PC-9 (cell line): ENCODE measurements around the gene TMEM214. TPM values are rescaled to one million over a fixed set of nuclear protein-coding genes. Genes with fewer than 3 reads are reported as not detected.

ENCODE experiments used
- BruUV-seq: library from RNA; stranded (reverse); fragments of 400-500 nt; replicated peaks from 2 replicates; lab custom pipeline; 2021; lab: Mats Ljungman, UMichigan
- CTCF ChIA-PET: fragments of 300-600 bp; sonication (Branson Sonifier 250); formaldehyde crosslinking; loops from one replicate; lab custom pipeline; 2022; ENCODE audit warnings: antibody characterized with exemption; lab: Charles Lee
- POLR2A ChIA-PET: fragments of 300-600 bp; sonication (Branson Sonifier 250); formaldehyde crosslinking; loops from one replicate; lab custom pipeline; 2022; ENCODE audit warnings: antibody characterized with exemption; ENCODE audit not compliant: unreplicated experiment; lab: Charles Lee
- DNase-seq, 2 experiments: peaks; one replicate each; pipeline versions ENCODE4 v3.0.0 to v3.0.0-alpha.2; 2015 to 2022; ENCODE audit warnings: mixed read lengths in 1 of 2
- H2AFZ ChIP-seq: fragments of 200-600 bp; sonication (generic); 2 replicates; pipeline ENCODE4 v1.8.1; 2017; ENCODE audit warnings: antibody characterized with exemption
- H3F3A ChIP-seq: fragments of 200-600 bp; sonication (generic); 2 replicates; pipeline ENCODE4 v1.8.1; 2017; ENCODE audit warnings: antibody characterized with exemption, mild to moderate bottlenecking, low read depth; ENCODE audit not compliant: insufficient read depth
- H3K27ac ChIP-seq: fragments of 200-600 bp; sonication (generic); 2 replicates; pipeline ENCODE4 v1.6.1; 2016; ENCODE audit warnings: mixed run types
- H3K27me3 ChIP-seq: fragments of 200-600 bp; sonication (generic); 2 replicates; pipeline ENCODE4 v1.6.1; 2016; ENCODE audit warnings: low read depth, mixed run types; ENCODE audit not compliant: insufficient read depth
- H3K36me3 ChIP-seq: fragments of 200-600 bp; sonication (generic); 2 replicates; pipeline ENCODE4 v1.6.1; 2016; ENCODE audit warnings: low read depth, mixed run types
- H3K4me1 ChIP-seq: fragments of 200-600 bp; sonication (generic); replicated peaks from 2 replicates; pipeline ENCODE4 v1.6.1; 2016; ENCODE audit warnings: mixed run types; ENCODE audit not compliant: insufficient read depth
- H3K4me2 ChIP-seq: fragments of 200-600 bp; sonication (generic); 2 replicates; pipeline ENCODE4 v1.6.1; 2017; ENCODE audit warnings: mixed run types
- H3K4me3 ChIP-seq: fragments of 200-600 bp; sonication (generic); 2 replicates; pipeline ENCODE4 v1.6.1; 2016; ENCODE audit warnings: mixed run types
- H3K79me2 ChIP-seq: fragments of 200-600 bp; sonication (generic); 2 replicates; pipeline ENCODE4 v1.6.1; 2017; ENCODE audit warnings: low read depth, mixed run types
- H3K9me2 ChIP-seq: fragments of 200-600 bp; sonication (generic); 2 replicates; pipeline ENCODE4 v1.8.1; 2017; ENCODE audit warnings: mild to moderate bottlenecking; ENCODE audit not compliant: insufficient read depth
- H3K9me3 ChIP-seq: fragments of 200-600 bp; sonication (generic); 2 replicates; pipeline ENCODE4 v1.8.1; 2016; ENCODE audit warnings: low read depth; ENCODE audit not compliant: insufficient read depth
- H4K20me1 ChIP-seq: fragments of 200-600 bp; sonication (generic); 2 replicates; pipeline ENCODE4 v1.8.1; 2017; ENCODE audit not compliant: insufficient read depth
- CTCF ChIP-seq: fragments of 200-600 bp; sonication (generic); conservative IDR thresholded peaks from 2 replicates; pipeline ENCODE4 v1.6.1; 2017; ENCODE audit warnings: mixed run types, antibody characterized with exemption, mild to moderate bottlenecking, moderate library complexity
- EZH2 ChIP-seq: fragments of 200-600 bp; sonication (generic); IDR thresholded peaks from 2 replicates; pipeline ENCODE4 v1.8.0; 2017; ENCODE audit warnings: antibody characterized with exemption, low read depth
- intact Hi-C: fragments of 100-400 bp; cut with micrococcal nuclease; formaldehyde crosslinking; loops from one replicate; pipeline ENCODE4 v1.10.0; 2022; ENCODE audit not compliant: unreplicated experiment
- total RNA-seq: library from RNA; stranded (reverse); gene quantifications from 2 replicates; pipeline ENCODE4 v1.2.3, GENCODE V29; 2021

TMEM214 gene
- total RNA-seq, 1 experiment from 2014 or later: 65.6 TPM

- Histone ChIP-seq H3K79me2 (no peaks in the 10 kb centered on the region; the same call in 1 of the 2 replicates), H2AFZ (no peak overlapping the region), H3K4me2 (no peak overlapping the region), H3F3A (peaks cover 20% of the 10 kb centered on the region; the same call in 1 of the 2 replicates), H3K36me3 (no peaks in the 10 kb centered on the region), H4K20me1 (no peaks in the 10 kb centered on the region), H3K4me1 (peaks cover 43% of the 10 kb centered on the region), H3K27ac (no peak overlapping the region), H3K4me3 (no peak overlapping the region), H3K9me3 (no peaks in the 10 kb centered on the region), H3K27me3 (no peaks in the 10 kb centered on the region), H3K9me2 (no peaks in the 10 kb centered on the region)
- no TSS peak for BruUV-seq
- intact Hi-C loops: no loop called here
- TF ChIP-seq CTCF: no peak
- POLR2A ChIA-PET: no interaction called here
- DNase-seq: no peak
- CTCF ChIA-PET: no interaction called here
These were observed 25.1 kb upstream of the TMEM214 start for GRCh38 chr2:27007416-27008374.

GRCh38 chr2:27008678-27009077 lies 24.1 kb upstream of the TMEM214 start:
- DNase-seq: no peak
- POLR2A ChIA-PET: no interaction called here
- no peaks in the 10 kb centered on the region for H3K9me3 ChIP-seq
- no peak overlapping the region for H3K27ac ChIP-seq
- no peak overlapping the region for H2AFZ ChIP-seq
- no peak overlapping the region for H3K4me3 ChIP-seq
- no peaks in the 10 kb centered on the region for H3K27me3 ChIP-seq
- no TSS peak for BruUV-seq
- H3K9me2 ChIP-seq: no peaks in the 10 kb centered on the region
- CTCF ChIA-PET: no interaction called here
- H3K79me2 ChIP-seq: no peaks in the 10 kb centered on the region; the same call in 1 of the 2 replicates
- peaks cover 20% of the 10 kb centered on the region; the same call in 1 of the 2 replicates for H3F3A ChIP-seq
- H4K20me1 ChIP-seq: no peaks in the 10 kb centered on the region
- TF ChIP-seq CTCF (no peak), EZH2 (no peak)
- no peak overlapping the region for H3K4me2 ChIP-seq
- intact Hi-C loops: no loop called here
- peaks cover 47% of the 10 kb centered on the region for H3K4me1 ChIP-seq
- H3K36me3 ChIP-seq: no peaks in the 10 kb centered on the region

- ChIA-PET CTCF (no interaction called here), POLR2A (interaction anchor here (0.6 kb wide), 1 partner anchor 43 kb away, joined by 3 read pairs; no protein-coding TSS in a partner anchor)
- Histone ChIP-seq H3K27ac (peak overlapping the region; percentile 97; the same call in 1 of the 2 replicates), H3K9me3 (no peaks in the 10 kb centered on the region), H3K9me2 (no peaks in the 10 kb centered on the region), H3K79me2 (no peaks in the 10 kb centered on the region; the same call in 1 of the 2 replicates), H3K27me3 (no peaks in the 10 kb centered on the region), H3K36me3 (no peaks in the 10 kb centered on the region), H4K20me1 (no peaks in the 10 kb centered on the region), H3K4me3 (no peak overlapping the region), H2AFZ (no peak overlapping the region), H3K4me1 (peaks cover 43% of the 10 kb centered on the region), H3F3A (peaks cover 20% of the 10 kb centered on the region; the same call in 1 of the 2 replicates), H3K4me2 (peak overlapping the region; percentile 52; the same call in 1 of the 2 replicates)
- no peak for TF ChIP-seq CTCF
- no peak for TF ChIP-seq EZH2
- intact Hi-C loops: no loop called here
- BruUV-seq: no TSS peak
- DNase-seq: no peak
These were observed 23.7 kb upstream of the TMEM214 start for GRCh38 chr2:27009083-27009482.
